ENCODE measurements around the gene STRIP1. TPM values are rescaled to one million over a fixed set of nuclear protein-coding genes. Genes with fewer than 3 reads are reported as not detected.

Gene STRIP1
- total and polyA plus RNA-seq, 2 donors (not counting 3 experiments of a cell fraction or from before 2014, with no cell fraction given), result 26.2 to 42.1 TPM

- no peak for DNase-seq (ENCODE audit: low read depth, low spot score)
- no TSS peak for BruUV-seq (replicated peaks)
- H3K79me2 ChIP-seq (ENCODE audit: control insufficient read depth, insufficient read depth, low read length), result peaks cover 26% of the 10 kb centered on the region
- H3K4me3 ChIP-seq (replicated peaks in 1 of 3; ENCODE audit: insufficient read depth in 1 of 3, low read depth in 1 of 3, low read length in 3 of 3), result no peak overlapping the region
- no peaks in the 10 kb centered on the region for H3K9me3 ChIP-seq (replicated peaks; ENCODE audit: control insufficient read depth, insufficient read depth, low read length)
- intact Hi-C loops (cut with micrococcal nuclease) (loop anchor here (10.0 kb wide), 1 partner anchor 945 kb away; the partner anchor contains the start of gene TMEM167B), dilution Hi-C loops (cut with MboI; ENCODE audit: extremely low pct_ligation_motif_present, low sequenced_read_pairs) (no loop called here)
- no peak overlapping the region for H3K9ac ChIP-seq (replicated peaks; ENCODE audit: extremely low read depth, insufficient read depth, low read length)
- peaks cover 9% of the 10 kb centered on the region for H3K4me1 ChIP-seq (ENCODE audit: control insufficient read depth, extremely low read depth, insufficient read depth, low read length)
- H3K27me3 ChIP-seq (ENCODE audit: control insufficient read depth in 2 of 2, insufficient read depth in 2 of 2, low read length in 2 of 2), result no peaks in the 10 kb centered on the region
- no peak for FAIRE-seq
- H3K9me1 ChIP-seq (replicated peaks; ENCODE audit: control insufficient read depth, extremely low read depth, insufficient read depth, low read length), result no peaks in the 10 kb centered on the region
- no peak overlapping the region for H3K27ac ChIP-seq (ENCODE audit: insufficient read depth, low read depth, low read length)
- no peak overlapping the region for H2AFZ ChIP-seq (ENCODE audit: low read depth, low read length)
- H3K36me3 ChIP-seq (ENCODE audit: control insufficient read depth in 2 of 2, extremely low read depth in 1 of 2, insufficient read depth in 2 of 2, low read length in 2 of 2), result peaks cover 11 to 57% of the 10 kb centered on the region in 2 experiments
- TF ChIP-seq GATA2 (IDR thresholded peaks at IDR 0.05; ENCODE audit: insufficient read depth, insufficient read length, low read depth, low read length), result no peak
- no peak for TF ChIP-seq POLR2AphosphoS5 (IDR thresholded peaks at IDR 0.05; ENCODE audit: insufficient read depth, low read depth, low read length)
- TF ChIP-seq EZH2 (IDR thresholded peaks at IDR 0.05; ENCODE audit: borderline replicate concordance, low read depth, low read length, severe bottlenecking), result no peak
- TF ChIP-seq MAX (IDR thresholded peaks at IDR 0.05; ENCODE audit: insufficient read depth, insufficient read length), result no peak
- TF ChIP-seq JUN (IDR thresholded peaks at IDR 0.05; ENCODE audit: borderline replicate concordance, insufficient read depth, insufficient read length, low read depth), result no peak
- H3K4me2 ChIP-seq (ENCODE audit: insufficient read depth, low read length), result no peak overlapping the region
- ChIA-PET CTCF (no interaction called here), POLR2A (no interaction called here)
- H4K20me1 ChIP-seq (replicated peaks; ENCODE audit: control insufficient read depth, extremely low read depth, insufficient read depth, low read length), result no peaks in the 10 kb centered on the region
Measured at GRCh38 chr1:110039641-110040040, 5.2 kb downstream of the STRIP1 start.

GRCh38 chr1:110040548-110040947 is 6.1 kb downstream of the STRIP1 start:
- no peaks in the 10 kb centered on the region for H4K20me1 ChIP-seq (replicated peaks; ENCODE audit: control insufficient read depth, extremely low read depth, insufficient read depth, low read length)
- no peaks in the 10 kb centered on the region for H3K27me3 ChIP-seq (ENCODE audit: control insufficient read depth in 2 of 2, insufficient read depth in 2 of 2, low read length in 2 of 2)
- H3K9ac ChIP-seq (replicated peaks; ENCODE audit: extremely low read depth, insufficient read depth, low read length), result no peak overlapping the region
- TF ChIP-seq FOS (IDR thresholded peaks at IDR 0.05; ENCODE audit: borderline replicate concordance, insufficient read depth, low read length), result no peak
- TF ChIP-seq POLR2A (IDR thresholded peaks at IDR 0.05; ENCODE audit: low read depth, low read length), result no peak
- TF ChIP-seq CTCF (IDR thresholded peaks at IDR 0.05; ENCODE audit: extremely low read depth in 1 of 2, insufficient read depth in 1 of 2, low read depth in 1 of 2, low read length in 2 of 2), result no peak
- no peak for TF ChIP-seq EZH2 (IDR thresholded peaks at IDR 0.05; ENCODE audit: borderline replicate concordance, low read depth, low read length, severe bottlenecking)
- TF ChIP-seq POLR2AphosphoS5 (IDR thresholded peaks at IDR 0.05; ENCODE audit: insufficient read depth, low read depth, low read length), result no peak
- no peak for TF ChIP-seq JUN (IDR thresholded peaks at IDR 0.05; ENCODE audit: borderline replicate concordance, insufficient read depth, insufficient read length, low read depth)
- TF ChIP-seq MAX (IDR thresholded peaks at IDR 0.05; ENCODE audit: insufficient read depth, insufficient read length), result no peak
- TF ChIP-seq GATA2 (IDR thresholded peaks at IDR 0.05; ENCODE audit: insufficient read depth, insufficient read length, low read depth, low read length), result no peak
- no peak for TF ChIP-seq MYC (IDR thresholded peaks at IDR 0.05; ENCODE audit: low read depth, low read length)
- H3K4me2 ChIP-seq (ENCODE audit: insufficient read depth, low read length), result no peak overlapping the region
- no peaks in the 10 kb centered on the region for H3K9me3 ChIP-seq (replicated peaks; ENCODE audit: control insufficient read depth, insufficient read depth, low read length)
- intact Hi-C loops (cut with micrococcal nuclease) (no loop called here), dilution Hi-C loops (cut with MboI; ENCODE audit: extremely low pct_ligation_motif_present, low sequenced_read_pairs) (no loop called here)
- DNase-seq (ENCODE audit: low read depth, low spot score), result no peak
- H2AFZ ChIP-seq (ENCODE audit: low read depth, low read length), result no peak overlapping the region
- peaks cover 15 to 61% of the 10 kb centered on the region in 2 experiments for H3K36me3 ChIP-seq (ENCODE audit: control insufficient read depth in 2 of 2, extremely low read depth in 1 of 2, insufficient read depth in 2 of 2, low read length in 2 of 2)
- no peak overlapping the region for H3K27ac ChIP-seq (ENCODE audit: insufficient read depth, low read depth, low read length)
- ChIA-PET CTCF (interaction anchor here (1.4 kb wide), 1 partner anchor 65 kb away, joined by 3 read pairs; no protein-coding TSS in a partner anchor), POLR2A (no interaction called here)
- H3K4me1 ChIP-seq (ENCODE audit: control insufficient read depth, extremely low read depth, insufficient read depth, low read length), result peaks cover 5% of the 10 kb centered on the region
- no peaks in the 10 kb centered on the region for H3K9me1 ChIP-seq (replicated peaks; ENCODE audit: control insufficient read depth, extremely low read depth, insufficient read depth, low read length)
- no peak overlapping the region for H3K4me3 ChIP-seq (replicated peaks in 1 of 3; ENCODE audit: insufficient read depth in 1 of 3, low read depth in 1 of 3, low read length in 3 of 3)
- no peak for FAIRE-seq
- H3K79me2 ChIP-seq (ENCODE audit: control insufficient read depth, insufficient read depth, low read length), result peaks cover 17% of the 10 kb centered on the region
- no TSS peak for BruUV-seq (replicated peaks)

All from endothelial cell of umbilical vein (primary cell).